HT1080 (cell line): ENCODE results near the gene HRC. TPM values are rescaled to one million over a fixed set of nuclear protein-coding genes. Genes with fewer than 3 reads are reported as not detected.
"Not testable (repeated sequence)": the region's sequence is repeated elsewhere in the genome, so short reads cannot be mapped to it uniquely, and the experiment has no call there.

Experiments
- DNase-seq: peaks from one replicate; pipeline ENCODE4 v3.0.0-alpha.2; 2015; ENCODE audit warnings: low read depth
- total RNA-seq: library from RNA; depleted of rRNA; stranded (reverse); fragments of >200 nt; shearing (Covaris generic); gene quantifications from 2 replicates; pipeline ENCODE4 v1.2.3, GENCODE V29; 2014

HRC gene
- total RNA-seq, 1 experiment from 2014 or later = not detected

GRCh38 chr19:49136771-49137171 is 18.4 kb downstream of the HRC start:
- DNase-seq = no peak

DNA sequence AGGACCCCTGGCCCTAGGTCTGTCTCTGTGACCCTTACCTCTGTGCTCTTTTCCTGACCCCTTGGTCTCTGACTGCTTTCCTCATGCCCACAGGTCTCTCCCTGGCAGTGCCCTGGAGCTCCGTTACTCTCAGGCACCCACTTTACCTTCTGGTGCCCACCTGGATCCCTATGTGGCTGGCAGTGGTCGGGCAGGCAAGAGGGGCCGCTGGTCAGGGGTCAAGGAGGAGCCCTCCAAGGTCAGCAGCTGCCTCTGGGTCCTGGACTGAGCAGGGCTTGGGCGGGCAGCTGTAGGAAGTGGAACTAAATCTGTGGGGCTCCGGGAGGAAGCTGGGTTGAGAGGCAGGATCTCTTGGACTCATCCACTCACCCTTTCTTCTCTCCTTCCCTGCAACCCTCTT is 19.5 kb downstream of the HRC start:
- no peak for DNase-seq

- DNase-seq = no peak
These were observed 21.4 kb downstream of the HRC start for GRCh38 chr19:49133621-49134454.

DNA sequence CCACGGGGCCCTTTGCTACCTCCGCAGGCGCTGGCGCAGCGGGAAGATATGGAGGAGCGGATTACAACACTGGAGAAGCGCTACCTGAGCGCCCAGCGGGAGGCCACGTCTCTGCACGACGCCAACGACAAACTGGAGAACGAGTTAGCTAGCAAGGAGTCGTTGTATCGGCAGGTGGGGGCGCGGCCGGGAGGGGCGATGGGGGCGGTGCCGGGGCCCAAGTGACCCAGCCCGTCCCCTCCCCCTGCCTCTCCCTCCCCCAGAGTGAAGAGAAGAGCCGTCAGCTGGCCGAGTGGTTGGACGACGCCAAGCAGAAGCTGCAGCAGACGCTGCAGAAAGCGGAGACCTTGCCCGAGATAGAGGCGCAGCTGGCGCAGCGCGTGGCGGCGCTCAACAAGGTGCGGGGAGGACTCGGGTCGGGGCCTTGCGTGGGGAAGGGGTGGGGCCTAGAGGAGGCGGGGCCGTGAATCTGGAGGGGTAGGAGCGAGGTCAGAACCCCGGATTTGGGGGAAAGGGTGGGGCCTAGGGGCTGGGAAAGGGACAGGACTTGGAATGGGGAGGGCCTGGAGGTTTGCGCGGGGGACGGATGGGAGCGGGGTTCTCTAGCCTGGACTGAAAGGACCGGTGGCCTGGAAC is 22.1 kb downstream of the HRC start:
- DNase-seq = no peak

GRCh38 chr19:49130325-49130724 is 24.9 kb downstream of the HRC start:
- DNase-seq = no peak

- no peak for DNase-seq
These were observed 26.0 kb downstream of the HRC start for GRCh38 chr19:49129238-49129583.

GRCh38 chr19:49128545-49129237 is 26.5 kb downstream of the HRC start:
- no peak for DNase-seq

GRCh38 chr19:49127674-49128544 is 27.3 kb downstream of the HRC start:
- DNase-seq = peak; percentile 85

DNA sequence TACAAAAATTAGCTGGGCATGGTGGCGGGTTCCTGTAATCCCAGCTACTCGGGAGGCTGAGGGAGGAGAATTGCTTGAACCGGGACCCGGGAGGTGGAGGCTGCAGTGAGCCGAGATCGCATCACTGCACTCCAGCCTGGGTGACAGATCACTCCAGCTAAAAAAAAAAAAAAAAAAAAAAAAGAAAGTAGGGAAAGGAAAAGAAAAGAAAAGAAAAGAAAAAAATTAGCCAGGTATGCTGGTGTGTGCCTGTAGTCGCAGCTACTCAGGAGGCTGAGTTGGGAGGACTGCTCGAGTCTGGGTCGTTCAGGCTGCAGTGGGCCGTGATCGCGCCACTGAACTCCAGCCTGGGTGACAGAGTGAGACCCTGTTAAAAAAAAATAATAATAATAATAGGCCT is 28.0 kb downstream of the HRC start:
- DNase-seq = not testable (repeated sequence)

DNA sequence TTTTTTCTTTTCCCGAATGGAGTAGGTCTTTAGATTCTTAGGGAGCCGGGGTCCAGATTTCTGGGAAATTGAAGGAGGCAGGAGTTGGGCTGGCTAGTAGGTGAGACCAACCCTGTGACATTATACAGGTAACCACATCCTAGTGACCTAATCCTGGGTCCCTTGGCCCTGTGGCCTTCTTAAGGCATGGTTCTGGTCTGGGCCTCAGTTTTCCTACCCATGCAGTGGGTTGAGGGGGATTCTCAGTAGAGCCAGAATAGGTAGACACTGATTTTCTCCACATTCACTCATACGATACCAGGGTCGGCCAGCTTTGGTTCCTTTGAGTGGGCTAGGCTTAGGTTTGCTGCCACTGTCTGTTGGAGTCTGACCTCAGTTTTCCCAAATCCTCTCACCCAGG is 28.6 kb downstream of the HRC start:
- DNase-seq = no peak

GRCh38 chr19:49125025-49125731 is 30.0 kb downstream of the HRC start:
- DNase-seq = no peak

DNA sequence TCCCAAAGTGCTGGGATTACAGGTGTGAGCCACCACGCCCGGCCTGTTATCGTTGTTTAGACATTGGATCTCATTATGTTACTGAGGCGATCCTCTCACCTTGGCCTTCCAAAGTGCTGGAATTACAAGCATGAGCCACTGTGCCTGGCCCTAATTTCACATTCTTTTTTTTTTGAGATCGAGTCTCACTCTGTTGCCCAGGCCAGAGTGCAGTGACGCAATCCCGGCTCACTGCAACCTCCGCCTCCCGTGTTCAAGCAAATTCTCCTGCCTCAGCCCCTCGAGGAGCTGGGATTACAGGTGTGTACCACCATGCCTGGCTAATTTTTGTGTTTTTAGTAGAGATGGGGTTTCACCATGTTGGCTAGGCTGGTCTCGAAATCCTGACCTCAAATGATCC is 31.9 kb downstream of the HRC start:
- not testable (repeated sequence) for DNase-seq

GRCh38 chr19:49121841-49122240 is 33.4 kb downstream of the HRC start:
- DNase-seq = not testable (repeated sequence)

- DNase-seq = no peak
These were observed 34.3 kb downstream of the HRC start for GRCh38 chr19:49120868-49121267.

DNA sequence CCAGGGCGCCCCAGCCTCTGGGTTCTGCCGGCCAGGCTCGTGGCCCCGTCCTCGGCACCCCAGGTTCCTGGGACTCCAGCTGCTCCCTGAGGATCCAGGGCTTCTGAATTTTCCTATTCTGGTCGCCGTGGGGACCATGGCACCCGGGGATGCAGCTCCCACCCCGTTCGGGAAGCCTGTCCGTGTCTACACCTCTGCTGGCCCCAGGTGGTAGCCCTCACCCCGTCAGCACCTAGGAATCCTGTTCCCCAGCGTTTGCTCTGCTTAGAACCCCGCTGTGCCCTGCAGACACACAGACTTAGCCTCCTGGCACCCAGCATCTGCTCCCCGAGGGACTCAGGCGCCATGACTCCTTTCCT is 34.9 kb downstream of the HRC start:
- DNase-seq = no peak

GRCh38 chr19:49119411-49120324 is 35.5 kb downstream of the HRC start, which contains the start of gene PPFIA3:
PPFIA3 (plus strand) TSS chr19:49119544; CDS start chr19:49127874, 8,330 bp downstream.
- peak; percentile 43 for DNase-seq

DNA sequence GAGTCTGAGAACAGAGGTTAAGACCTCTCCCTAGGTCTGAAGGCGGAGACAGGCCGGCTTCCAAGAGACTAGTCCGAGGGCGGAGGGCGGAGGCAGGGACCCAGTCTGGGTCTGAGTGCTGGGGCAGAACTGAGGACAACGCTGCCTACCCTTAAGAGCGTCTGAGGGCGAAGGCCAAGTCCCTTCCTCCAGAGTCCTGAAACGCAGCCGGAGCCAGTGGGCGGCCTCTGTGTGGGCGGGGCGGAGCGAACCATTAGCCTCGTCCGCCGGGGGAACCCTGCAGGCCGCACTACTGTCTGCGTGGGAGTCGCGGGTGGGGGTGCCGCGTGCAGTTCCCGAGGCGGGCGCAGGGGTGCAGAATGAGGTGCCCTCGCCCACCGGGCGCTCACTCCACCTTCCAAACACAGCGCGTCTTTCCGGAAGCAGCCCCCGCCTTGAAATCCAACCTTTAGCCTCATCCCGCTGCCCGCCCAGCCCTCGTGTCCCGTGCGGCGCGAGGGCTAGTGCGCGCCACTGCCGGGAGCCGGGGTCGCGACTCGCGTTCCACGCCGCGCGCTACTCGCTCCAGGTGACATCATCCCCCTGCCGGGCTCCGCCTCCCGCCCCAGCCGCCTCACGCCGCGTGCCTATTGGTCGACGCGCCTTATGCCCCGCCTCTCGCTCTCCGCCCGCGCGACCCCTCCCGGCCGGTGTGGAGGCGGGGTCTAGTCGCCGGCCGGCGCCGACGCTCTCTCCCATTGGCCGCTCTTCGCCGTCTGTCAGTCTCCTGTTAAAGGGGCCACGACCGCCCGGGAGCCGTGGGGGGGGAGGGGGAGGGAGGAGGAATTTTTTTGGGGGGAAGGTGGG is 36.4 kb downstream of the HRC start, which contains the start of gene C19orf73:
Gene C19orf73 (minus strand): TSS at position 579 of the 846 bp plus-strand sequence. CDS start 121 bp downstream, at position 458.
- DNase-seq = peak; percentile 91
